T-cell (primary cell): ENCODE data around the gene SETD2. TPM values are rescaled to one million over a fixed set of nuclear protein-coding genes. Genes with fewer than 3 reads are reported as not detected.

Experiments used
- ATAC-seq, 4 experiments: fragments of 200-7000 bp in 3 of 4; fragments of 150-1000 bp in 1 of 4; cut with Tn5 transposase; replicated peaks in 1 of 4; 1 replicate in 3 of 4; 2 replicates in 1 of 4; pipeline ENCODE4 v1.10.0; 2021; ENCODE audit warnings: moderate library complexity in 3 of 4, mild to moderate bottlenecking in 2 of 4, moderate number of reproducible peaks in 1 of 4
- CTCF ChIA-PET, 2 donors: fragments of 300-600 bp; sonication (Branson Sonifier 250); formaldehyde crosslinking; loops; one replicate each; lab custom pipeline; 2022; ENCODE audit warnings: antibody characterized with exemption in 2 of 2; lab: Charles Lee
- POLR2A ChIA-PET, 2 donors: fragments of 300-600 bp; sonication (Branson Sonifier 250); formaldehyde crosslinking; loops; one replicate each; lab custom pipeline; 2022; ENCODE audit warnings: antibody characterized with exemption in 2 of 2; lab: Charles Lee
- DNase-seq, 35 experiments: peaks; one replicate each; pipeline versions ENCODE4 v3.0.0 to v3.0.0-alpha.2; 2013 to 2023
- H3K27ac ChIP-seq: one replicate; pipeline ENCODE4 v1.5.1; 2013; ENCODE audit warnings: low read length
- H3K27me3 ChIP-seq, 2 experiments: replicated peaks in 1 of 2; 1 replicate in 1 of 2; 2 replicates in 1 of 2; pipeline versions ENCODE4 v1.6.1 to v1.7.0; 2013; ENCODE audit warnings: low read length in 1 of 2, mixed read lengths in 1 of 2; ENCODE audit not compliant: control insufficient read depth in 2 of 2, insufficient read depth in 2 of 2; ENCODE audit errors: extremely low read depth in 1 of 2
- H3K36me3 ChIP-seq, 2 donors: 1 replicate in 1 of 2; 2 replicates in 1 of 2; pipeline versions ENCODE4 v1.6.1 to v1.7.0; 2013; ENCODE audit warnings: low read length in 1 of 2; ENCODE audit not compliant: control insufficient read depth in 2 of 2, insufficient read depth in 1 of 2; ENCODE audit errors: extremely low read depth in 1 of 2
- H3K4me1 ChIP-seq, 2 experiments: 1 replicate in 1 of 2; 2 replicates in 1 of 2; pipeline versions ENCODE4 v1.6.1 to v1.7.0; 2013; ENCODE audit warnings: low read length in 2 of 2, mixed read lengths in 1 of 2; ENCODE audit not compliant: insufficient read depth in 2 of 2, control insufficient read depth in 1 of 2; ENCODE audit errors: extremely low read depth in 1 of 2
- H3K4me3 ChIP-seq, 2 donors: 1 replicate in 1 of 2; 2 replicates in 1 of 2; pipeline versions ENCODE4 v1.5.1 to v1.7.0; 2013; ENCODE audit warnings: mild to moderate bottlenecking in 2 of 2, low read length in 1 of 2, moderate library complexity in 1 of 2; ENCODE audit not compliant: control insufficient read depth in 1 of 2; ENCODE audit errors: extremely low read depth in 1 of 2
- H3K9me3 ChIP-seq: 2 replicates; pipeline ENCODE4 v1.7.0; 2013
- H3K27ac Mint-ChIP-seq, 2 donors: one replicate each; pipeline ENCODE4 v1.8.0; 2020 to 2021; ENCODE audit warnings: mild to moderate bottlenecking in 2 of 2, mixed read lengths in 2 of 2
- H3K27me3 Mint-ChIP-seq, 2 donors: one replicate each; pipeline ENCODE4 v1.8.0; 2021 to 2022; ENCODE audit warnings: mixed read lengths in 2 of 2
- H3K36me3 Mint-ChIP-seq: one replicate; pipeline ENCODE4 v1.8.0; 2021; ENCODE audit warnings: mixed read lengths
- H3K4me1 Mint-ChIP-seq, 3 donors: one replicate each; pipeline ENCODE4 v1.8.0; 2020 to 2022; ENCODE audit warnings: mixed read lengths in 3 of 3, mild to moderate bottlenecking in 1 of 3
- H3K4me3 Mint-ChIP-seq, 3 donors: one replicate each; pipeline ENCODE4 v1.8.0; 2020 to 2022; ENCODE audit warnings: mild to moderate bottlenecking in 3 of 3, mixed read lengths in 3 of 3, moderate library complexity in 3 of 3
- H3K9me3 Mint-ChIP-seq, 3 donors: one replicate each; pipeline ENCODE4 v1.8.0; 2020 to 2022; ENCODE audit warnings: mixed read lengths in 3 of 3
- WGBS: methylation state at CpG from one replicate; pipeline ENCODE4 v1.1.5; 2013; ENCODE audit warnings: missing lambda C conversion rate; ENCODE audit not compliant: insufficient coverage; 5-methylcytosine and 5-hydroxymethylcytosine counted together
- total RNA-seq, 35 experiments: library from RNA in 6 of 35; stranded (reverse) in 6 of 35; fragments of 120-200 nt in 1 of 35; gene quantifications; one replicate each; pipeline versions ENCODE4 v1.2.1 to v1.2.4 and lab custom pipeline; 2013 to 2026

The SETD2 gene
- total RNA-seq, 5 donors from 2014 or later (not counting 1 experiment from before 2014, with no cell fraction given) = 58.1 to 84.6 (median 63.9) TPM

DNA sequence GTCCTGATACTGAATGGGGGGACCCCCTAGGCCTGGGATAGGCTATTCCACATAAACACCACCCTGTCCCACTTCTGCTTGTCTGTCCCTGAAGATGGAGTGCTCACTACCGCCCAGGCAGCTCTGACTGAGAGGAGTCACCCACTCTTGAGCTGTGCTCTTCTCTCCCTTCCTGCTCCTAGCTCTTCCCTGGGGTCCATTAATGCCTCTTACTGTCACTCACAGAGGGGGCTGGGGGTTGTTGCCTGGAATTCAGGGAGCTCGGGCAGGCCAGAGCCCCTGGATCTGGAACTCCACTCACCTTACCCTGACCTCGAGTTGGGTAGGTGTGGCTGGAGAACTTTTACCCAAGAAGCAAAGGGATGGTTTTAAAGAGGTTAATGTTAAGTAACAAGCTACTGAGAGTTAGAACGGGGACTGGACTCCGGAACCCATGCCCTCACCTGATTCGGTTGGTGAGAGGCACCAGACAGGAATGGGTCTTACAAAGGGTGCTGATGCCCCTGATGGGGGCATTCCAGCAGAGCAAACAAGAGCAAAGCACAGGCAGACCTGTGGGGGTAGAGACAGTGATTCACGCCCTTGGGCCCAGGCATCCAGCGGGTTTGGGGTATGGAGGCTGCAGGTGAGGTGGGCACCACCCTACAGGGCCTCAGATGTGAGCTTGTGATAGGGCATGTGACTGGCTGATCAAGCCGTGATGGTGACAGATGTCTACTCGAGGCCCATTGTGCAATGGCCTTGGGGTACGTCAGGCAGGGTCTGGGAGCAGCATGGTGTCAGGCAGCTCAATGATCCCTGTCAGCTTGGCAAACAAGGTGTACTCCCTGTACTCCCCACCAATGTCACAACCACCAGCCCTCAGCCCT is 179.1 kb downstream of the SETD2 start:
- Histone ChIP-seq H3K4me1 (peaks cover 35 to 98% of the 10 kb centered on the region in 2 experiments), H3K27me3 (no peaks in the 10 kb centered on the region), H3K27ac (peak overlapping the region; percentile 65), H3K4me3 (no peak overlapping the region), H3K36me3 (peaks cover 0 to 12% of the 10 kb centered on the region in 2 donors), H3K9me3 (no peaks in the 10 kb centered on the region)
- peaks cover 13% of the 10 kb centered on the region for H3K36me3 Mint-ChIP-seq
- CTCF ChIA-PET = no interaction called here
- peak overlapping the region in 1 of 3 donors; percentile 67 for H3K4me3 Mint-ChIP-seq
- DNase-seq (no peak), ATAC-seq (no peak)
- POLR2A ChIA-PET = no interaction called here
- peak overlapping the region; percentile 82 to 95 for H3K27ac Mint-ChIP-seq
- H3K27me3 Mint-ChIP-seq = no peaks in the 10 kb centered on the region
- H3K9me3 Mint-ChIP-seq = no peaks in the 10 kb centered on the region
- 98% methylated on average over 5 of the region's 11 CpGs for WGBS
- H3K4me1 Mint-ChIP-seq = peaks cover 75 to 90% (median 84%) of the 10 kb centered on the region in 3 donors

DNA sequence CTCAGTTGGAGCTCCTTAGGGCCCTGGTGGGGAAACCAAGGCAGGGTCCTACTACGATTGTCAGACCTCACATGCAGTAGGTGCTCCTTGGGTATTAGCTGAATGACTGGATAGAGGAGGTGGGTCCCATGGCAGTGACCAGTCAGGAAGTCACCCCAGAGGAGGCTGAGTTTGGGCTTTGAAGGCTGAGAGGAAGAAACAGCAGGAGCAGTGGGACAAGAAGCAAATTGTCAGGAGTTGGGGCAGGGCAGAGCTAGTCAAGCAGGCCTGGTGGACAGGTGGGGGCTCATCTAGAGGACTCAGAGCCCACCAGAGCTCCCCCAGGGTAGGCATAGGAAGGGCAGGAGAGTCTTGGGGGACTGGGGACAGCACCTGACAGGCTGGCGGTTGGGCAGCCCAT is 181.4 kb downstream of the SETD2 start:
- Histone ChIP-seq H3K9me3 (no peaks in the 10 kb centered on the region), H3K4me3 (no peak overlapping the region), H3K4me1 (peaks cover 33 to 93% of the 10 kb centered on the region in 2 experiments), H3K36me3 (no peaks in the 10 kb centered on the region), H3K27ac (no peak overlapping the region), H3K27me3 (no peaks in the 10 kb centered on the region)
- Mint-ChIP-seq H3K4me1 (peaks cover 70 to 83% (median 78%) of the 10 kb centered on the region in 3 donors), H3K27me3 (no peaks in the 10 kb centered on the region), H3K9me3 (no peaks in the 10 kb centered on the region), H3K4me3 (peak overlapping the region in 1 of 3 donors; percentile 25), H3K27ac (peak overlapping the region; percentile 84 to 92), H3K36me3 (peaks cover 6% of the 10 kb centered on the region)
- ATAC-seq (no peak), DNase-seq (no peak)
- WGBS = 95% methylated on average over 2 of the region's 2 CpGs
- ChIA-PET CTCF (interaction anchor here (0.7 to 1.3 kb wide), 2 partner anchors 16 to 24 kb away, joined by 3 to 6 read pairs; no protein-coding TSS in a partner anchor), POLR2A (no interaction called here)

DNA sequence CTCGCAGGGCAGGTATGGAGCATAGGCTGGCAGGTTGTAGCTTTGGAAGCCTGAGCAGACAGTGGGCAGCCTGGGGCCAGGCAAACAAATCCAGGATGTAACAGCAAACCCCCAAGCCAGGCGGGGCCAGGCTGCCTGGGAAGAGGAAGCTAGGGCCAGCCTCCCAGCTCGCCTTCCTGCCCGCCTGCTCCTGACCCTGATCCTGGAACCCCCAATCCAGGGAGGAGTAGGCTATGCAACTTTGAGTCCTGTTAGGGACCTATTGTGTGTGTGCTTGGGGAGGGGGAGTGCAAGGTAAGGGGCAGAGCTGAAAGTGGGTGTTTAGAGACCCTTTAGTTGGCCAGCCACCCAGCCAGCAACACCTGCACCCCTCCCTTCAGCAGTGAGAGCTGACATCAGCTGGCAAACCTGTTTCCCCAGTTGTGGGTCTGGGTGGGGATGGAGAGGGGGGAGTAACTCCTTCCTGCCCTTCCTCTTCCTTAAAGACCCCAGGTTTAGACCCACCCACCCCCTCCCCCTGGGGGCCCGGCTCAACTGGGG is 181.9 kb downstream of the SETD2 start:
- peak overlapping the region; percentile 74 to 88 for H3K27ac Mint-ChIP-seq
- CTCF ChIA-PET = interaction anchor here in 1 of 2 donors (1.3 kb wide), 1 partner anchor 17 kb away, joined by 3 read pairs; no protein-coding TSS in a partner anchor
- H3K4me1 ChIP-seq = peaks cover 30 to 93% of the 10 kb centered on the region in 2 experiments
- peak overlapping the region; percentile 47 to 88 (median 72) for H3K4me3 Mint-ChIP-seq
- peak overlapping the region; percentile 25 to 32 for H3K4me3 ChIP-seq
- H3K9me3 ChIP-seq = no peaks in the 10 kb centered on the region
- peaks cover 6% of the 10 kb centered on the region for H3K36me3 Mint-ChIP-seq
- ATAC-seq (no peak), DNase-seq (no peak)
- no peaks in the 10 kb centered on the region for H3K9me3 Mint-ChIP-seq
- peak overlapping the region; percentile 61 for H3K27ac ChIP-seq
- H3K27me3 Mint-ChIP-seq = no peaks in the 10 kb centered on the region
- POLR2A ChIA-PET = no interaction called here
- H3K36me3 ChIP-seq = no peaks in the 10 kb centered on the region
- peaks cover 70 to 81% (median 77%) of the 10 kb centered on the region in 3 donors for H3K4me1 Mint-ChIP-seq
- 40% methylated on average over 1 of the region's 5 CpGs for WGBS
- H3K27me3 ChIP-seq = no peaks in the 10 kb centered on the region

- H3K9me3 Mint-ChIP-seq = no peaks in the 10 kb centered on the region
These were observed 183.9 kb downstream of the SETD2 start for GRCh38 chr3:46979958-46980497.

DNA sequence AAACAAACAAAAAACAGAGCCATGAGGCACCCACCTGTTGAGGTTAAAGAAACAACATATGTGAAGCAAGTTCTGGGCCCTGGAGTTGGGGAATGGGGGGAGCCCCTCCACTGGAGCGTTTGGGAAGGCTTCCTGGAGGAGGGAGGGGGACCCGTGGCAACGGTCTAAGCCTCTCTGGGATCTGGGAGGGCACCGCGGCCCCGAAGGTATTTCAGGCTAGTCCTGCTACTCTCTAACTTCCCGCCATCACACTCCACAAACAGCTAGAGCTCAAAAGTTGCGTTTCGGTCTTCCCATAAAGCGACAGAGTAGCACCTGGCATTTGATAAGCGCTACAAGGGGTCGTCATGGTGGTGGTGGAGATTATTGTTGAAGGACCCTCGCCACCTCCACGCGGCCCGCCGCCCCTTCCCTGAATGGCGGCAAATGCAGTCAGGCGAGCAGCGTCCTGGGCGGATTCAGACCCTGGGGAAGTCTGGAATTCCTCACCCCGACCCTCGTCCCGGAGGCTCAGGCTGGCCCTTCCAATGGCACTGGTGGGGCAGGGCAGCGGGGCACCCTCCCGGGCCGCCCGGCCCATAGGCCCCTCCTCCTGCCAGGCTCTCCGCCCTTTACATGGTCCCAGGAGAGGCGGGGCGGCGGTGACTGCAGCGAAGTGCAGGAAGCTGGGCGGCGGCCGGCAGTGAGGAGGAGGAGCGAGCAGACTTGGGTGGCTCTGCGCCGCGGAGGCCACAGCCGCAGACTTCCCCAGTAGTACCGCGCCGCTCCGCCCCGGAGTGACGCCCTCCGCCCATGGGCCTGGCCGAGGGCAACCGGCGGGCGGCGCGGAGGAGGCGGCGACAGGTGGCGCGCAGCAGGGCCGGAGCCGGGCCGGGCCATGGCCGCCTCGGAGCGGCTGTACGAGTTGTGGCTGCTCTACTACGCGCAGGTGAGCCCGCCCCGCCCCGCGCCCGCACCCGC is 184.6 kb downstream of the SETD2 start, which contains the start of gene NBEAL2:
Gene NBEAL2, plus strand, starts transcription at position 682 of the 960 bp plus-strand sequence. Its CDS starts 196 bp downstream, at position 878.
- peak within 1 kb of the TSS; percentile 93 to 99 for H3K27ac Mint-ChIP-seq
- H3K27ac ChIP-seq = peak within 1 kb of the TSS; percentile 78
- no peaks in the 10 kb centered on the region for H3K27me3 ChIP-seq
- peak within 1 kb of the TSS; percentile 83 to 88 (median 87) for H3K4me3 Mint-ChIP-seq
- ATAC-seq = peak; percentile 80 to 83 (median 82)
- peak within 1 kb of the TSS; percentile 82 to 91 for H3K4me3 ChIP-seq
- CTCF ChIA-PET = interaction anchor here in 1 of 2 donors (1.0 kb wide), 1 partner anchor 184 kb away, joined by 3 read pairs; no protein-coding TSS in a partner anchor
- no peaks in the 10 kb centered on the region for H3K9me3 Mint-ChIP-seq
- WGBS = under 1% methylated on average over 61 of the region's 73 CpGs
- peaks cover 4% of the 10 kb centered on the region for H3K36me3 Mint-ChIP-seq
- POLR2A ChIA-PET = interaction anchor here in 1 of 2 donors (0.9 kb wide), 1 partner anchor 31 kb away, joined by 3 read pairs; no protein-coding TSS in a partner anchor
- H3K9me3 ChIP-seq = no peaks in the 10 kb centered on the region
- peaks cover 0 to 5% of the 10 kb centered on the region in 2 donors for H3K36me3 ChIP-seq
- H3K27me3 Mint-ChIP-seq = no peaks in the 10 kb centered on the region
- H3K4me1 Mint-ChIP-seq = peaks cover 68 to 74% (median 69%) of the 10 kb centered on the region in 3 donors
- peaks cover 22 to 88% of the 10 kb centered on the region in 2 experiments for H3K4me1 ChIP-seq
- peak; percentile 87 to 97 (median 94) for DNase-seq

More at GRCh38 chr3:46979958-46980497, 183.9 kb downstream of the SETD2 start:
- peaks cover 18 to 88% of the 10 kb centered on the region in 2 experiments for H3K4me1 ChIP-seq
- CTCF ChIA-PET = interaction anchor here in 1 of 2 donors (1.0 kb wide), 1 partner anchor 183 kb away, joined by 3 read pairs; no protein-coding TSS in a partner anchor
- under 1% methylated on average over 35 of the region's 40 CpGs for WGBS
- peak overlapping the region; percentile 81 to 88 (median 87) for H3K4me3 Mint-ChIP-seq
- H3K36me3 ChIP-seq = no peaks in the 10 kb centered on the region
- POLR2A ChIA-PET = interaction anchor here in 1 of 2 donors (0.9 kb wide), 1 partner anchor 32 kb away, joined by 3 read pairs; no protein-coding TSS in a partner anchor
- peak in 3 of 4 experiments; percentile 4 to 17 (median 7) for ATAC-seq
- H3K27ac ChIP-seq = peak overlapping the region; percentile 36
- no peaks in the 10 kb centered on the region for H3K27me3 Mint-ChIP-seq
- peaks cover 67 to 74% (median 69%) of the 10 kb centered on the region in 3 donors for H3K4me1 Mint-ChIP-seq
- no peaks in the 10 kb centered on the region for H3K27me3 ChIP-seq
- H3K36me3 Mint-ChIP-seq = peaks cover 6% of the 10 kb centered on the region
- peak overlapping the region; percentile 82 to 91 for H3K4me3 ChIP-seq
- H3K9me3 ChIP-seq = no peaks in the 10 kb centered on the region
- DNase-seq = peak in 2 of 35 experiments; percentile 20 to 23
- H3K27ac Mint-ChIP-seq = peak overlapping the region; percentile 61 to 72
